NCI-H82 treated with DMSO at 0.1 percent for 48 hours (cell line): ENCODE results near the gene MUSTN1.

Experiments
- DNase-seq: peaks from one replicate; lab custom pipeline; 2025; ENCODE audit not compliant: unreplicated experiment; lab: John Stamatoyannopoulos, UW

Gene MUSTN1

DNA sequence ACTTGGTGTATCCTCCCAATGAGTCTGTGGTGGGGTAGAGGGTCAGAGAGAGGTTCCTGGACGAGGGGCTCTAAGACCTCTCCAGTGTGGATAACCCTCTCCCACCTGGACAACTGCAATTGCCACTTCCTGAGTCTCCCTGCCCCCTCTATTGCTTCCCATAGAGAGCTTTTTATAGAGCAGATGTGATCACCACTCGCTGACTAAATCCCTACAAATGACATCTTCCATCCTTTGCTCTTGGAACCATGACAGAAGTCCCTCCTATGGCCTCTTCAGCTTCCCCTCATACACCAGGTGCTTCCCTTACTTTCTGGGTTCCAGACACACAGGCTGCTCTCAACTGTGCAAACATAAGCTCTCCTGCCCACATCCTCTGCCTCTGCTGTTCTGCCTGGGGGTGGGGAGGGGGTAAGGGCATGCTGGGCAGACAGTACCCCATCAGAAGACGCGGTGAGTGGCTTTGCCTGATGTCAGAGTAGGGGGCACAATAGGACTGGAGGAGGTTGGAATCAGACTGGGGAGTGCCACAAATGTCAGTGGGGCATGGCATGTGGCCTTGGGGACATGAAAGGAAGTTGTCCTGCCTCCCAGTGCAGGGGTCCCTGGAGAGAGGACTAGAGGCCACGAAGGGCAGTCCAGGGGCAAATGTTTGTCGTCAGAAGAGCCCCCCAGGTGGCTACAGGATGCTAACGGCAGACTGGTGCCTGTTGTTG, 25.0 kb downstream of the MUSTN1 start:
- DNase-seq, result no peak

DNA sequence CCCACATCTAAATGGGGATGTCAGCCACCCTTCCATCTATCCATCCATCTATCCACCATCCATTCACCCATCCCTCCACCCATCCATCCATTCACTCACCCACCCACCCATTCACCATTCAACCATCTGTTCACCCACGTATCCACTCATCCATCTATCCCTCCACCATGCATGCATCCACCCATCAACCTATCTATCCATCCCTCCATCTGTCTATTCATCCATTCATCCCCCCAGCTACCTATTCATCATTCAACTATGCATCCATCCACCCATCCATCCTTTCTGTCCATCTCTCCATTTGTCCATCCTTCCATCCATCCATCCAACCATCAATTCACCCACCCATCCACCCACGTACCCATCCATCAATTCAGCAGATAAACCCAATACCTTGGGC, 25.7 kb downstream of the MUSTN1 start:
- no peak for DNase-seq

DNA sequence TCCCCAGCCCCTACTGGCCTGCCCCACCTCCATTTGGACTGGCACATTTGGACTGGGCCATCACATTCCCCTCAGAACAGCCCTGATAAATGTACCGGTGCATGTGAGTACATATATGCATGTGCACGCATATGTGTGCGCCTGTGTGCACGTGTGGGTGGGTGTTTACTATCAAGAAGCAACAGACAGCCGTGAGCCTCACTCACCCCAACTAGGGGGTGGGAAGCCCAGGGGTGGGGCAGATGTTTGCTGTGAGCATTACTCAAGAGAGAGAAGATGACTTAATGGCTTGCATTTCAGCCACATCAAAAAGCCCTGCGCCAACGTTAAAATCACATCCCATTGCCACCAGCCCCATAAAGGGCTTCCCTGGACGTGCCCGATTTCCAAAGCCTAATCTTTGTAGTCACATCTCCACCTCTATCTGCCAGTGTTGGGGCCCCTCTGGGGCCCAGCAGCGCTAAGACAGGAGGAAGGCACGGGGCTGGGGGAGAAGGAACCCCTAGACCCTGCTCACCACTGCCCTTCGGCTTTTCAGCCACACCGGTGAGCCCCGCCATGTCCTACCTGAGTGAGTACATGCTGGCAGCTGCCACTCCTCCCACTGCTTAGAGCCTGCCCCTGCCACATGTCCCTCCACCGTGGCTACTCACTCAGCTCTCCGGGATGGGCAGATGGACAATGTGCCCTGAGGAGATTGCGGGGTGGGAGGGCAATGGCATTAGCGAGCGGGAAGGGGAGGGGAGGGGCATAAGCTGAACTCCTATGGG, 29.4 kb downstream of the MUSTN1 start:
- no peak for DNase-seq

DNA sequence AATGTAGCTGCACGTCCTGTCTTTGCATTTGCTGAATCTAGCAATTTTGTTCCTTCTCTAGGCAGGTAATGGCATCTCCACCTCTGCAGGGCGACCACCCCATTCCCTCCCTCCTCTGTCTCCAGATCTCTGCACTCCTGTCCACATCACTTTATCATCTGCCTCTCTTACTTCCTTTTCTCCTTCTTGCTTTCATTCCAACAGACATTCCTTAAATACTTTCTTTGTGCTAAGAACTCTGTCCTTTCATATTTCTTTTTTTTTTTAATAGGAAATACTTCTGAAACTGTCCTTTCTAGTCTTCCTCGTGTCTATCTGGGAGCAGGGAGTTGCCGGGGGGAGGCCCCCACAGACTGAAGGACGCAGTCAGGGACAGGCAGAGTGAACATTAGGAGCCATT, 33.0 kb downstream of the MUSTN1 start:
- no peak for DNase-seq

DNA sequence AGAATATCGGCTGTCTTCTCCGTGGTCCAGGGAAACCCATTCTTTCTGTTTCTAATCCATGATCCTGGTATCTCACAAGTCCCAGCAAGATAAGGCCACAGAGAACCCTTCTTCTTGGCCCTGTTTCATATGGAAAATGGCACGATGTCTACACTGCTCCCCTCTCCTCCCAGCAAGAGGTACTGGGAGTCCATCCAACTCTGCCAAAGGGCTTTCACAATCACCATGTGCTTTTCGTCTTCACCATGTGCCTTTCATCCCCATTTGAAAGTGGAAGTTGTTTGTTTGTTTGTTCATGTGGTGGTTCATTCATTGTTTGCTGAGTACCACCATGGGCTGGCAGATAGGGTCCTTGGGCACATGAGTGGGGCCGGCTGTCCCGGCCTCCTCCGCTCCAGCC, 34.7 kb downstream of the MUSTN1 start:
- no peak for DNase-seq

DNA sequence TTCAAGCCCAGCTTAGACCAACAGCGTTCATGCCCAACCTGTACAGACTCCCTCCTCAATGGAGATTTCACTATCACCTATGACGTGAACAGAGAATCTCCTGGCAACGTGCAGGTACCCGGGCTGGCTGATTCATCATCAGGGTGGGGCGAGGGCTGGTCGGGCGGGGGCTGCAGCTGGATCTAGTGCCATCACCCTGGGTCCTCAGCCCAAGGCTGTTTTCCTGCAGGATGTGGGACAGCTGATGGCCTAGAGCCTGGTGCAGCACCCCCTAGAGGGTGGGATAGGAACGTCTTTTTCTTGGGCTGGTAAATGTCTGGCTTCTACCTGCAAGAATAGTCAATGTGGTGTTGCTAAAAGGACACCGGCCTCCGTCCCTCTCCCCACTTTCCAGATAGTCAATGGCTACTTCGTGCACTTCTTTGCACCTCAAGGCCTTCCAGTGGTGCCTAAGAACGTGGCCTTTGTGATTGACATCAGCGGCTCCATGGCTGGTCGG, 35.8 kb downstream of the MUSTN1 start:
- no peak for DNase-seq

DNA sequence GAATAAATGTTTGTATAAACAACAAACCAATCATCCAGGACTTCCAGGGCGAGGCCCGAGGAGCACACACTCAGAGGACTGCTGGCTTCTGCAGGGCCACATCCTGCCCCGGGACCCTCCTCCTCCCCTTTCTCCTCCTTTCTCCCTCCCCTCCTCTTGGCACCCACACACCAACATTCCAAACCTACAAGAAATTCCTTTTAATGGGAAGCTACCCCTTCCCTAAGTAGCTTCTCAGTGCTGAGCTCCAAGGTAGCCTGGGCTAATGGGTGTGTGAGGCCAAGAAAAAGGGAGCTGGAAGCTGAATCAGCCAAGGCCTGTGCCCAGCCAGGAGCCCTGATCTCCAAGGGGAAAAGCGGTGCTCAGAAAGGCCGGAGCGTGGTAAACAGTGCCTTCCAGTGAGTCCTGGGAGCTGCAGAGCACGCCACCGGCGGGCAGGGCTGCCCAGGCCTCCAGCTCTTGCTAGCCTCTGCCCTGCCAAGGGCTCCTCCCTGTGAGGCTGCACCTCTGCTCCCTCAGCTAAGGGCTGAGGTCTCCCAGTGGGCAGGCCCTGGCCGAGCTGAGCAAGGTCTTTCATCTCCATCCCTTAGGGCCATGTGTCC, 36.3 kb downstream of the MUSTN1 start:
- DNase-seq, result no peak

DNA sequence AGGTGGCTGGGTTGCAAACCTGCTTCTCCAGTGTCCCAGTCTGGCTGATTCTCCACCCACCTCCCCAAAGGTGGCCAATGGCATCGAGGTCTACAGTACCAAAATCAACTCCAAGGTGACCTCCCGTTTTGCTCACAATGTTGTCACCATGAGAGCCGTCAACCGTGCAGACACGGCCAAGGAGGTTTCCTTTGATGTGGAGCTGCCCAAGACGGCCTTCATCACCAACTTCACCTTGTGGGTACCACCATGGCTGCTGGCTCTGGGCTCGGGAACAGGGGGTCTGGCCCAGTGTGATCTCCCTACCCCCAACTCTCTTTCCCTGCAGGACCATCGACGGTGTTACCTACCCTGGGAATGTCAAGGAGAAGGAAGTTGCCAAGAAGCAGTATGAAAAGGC, 38.4 kb downstream of the MUSTN1 start:
- no peak for DNase-seq

DNA sequence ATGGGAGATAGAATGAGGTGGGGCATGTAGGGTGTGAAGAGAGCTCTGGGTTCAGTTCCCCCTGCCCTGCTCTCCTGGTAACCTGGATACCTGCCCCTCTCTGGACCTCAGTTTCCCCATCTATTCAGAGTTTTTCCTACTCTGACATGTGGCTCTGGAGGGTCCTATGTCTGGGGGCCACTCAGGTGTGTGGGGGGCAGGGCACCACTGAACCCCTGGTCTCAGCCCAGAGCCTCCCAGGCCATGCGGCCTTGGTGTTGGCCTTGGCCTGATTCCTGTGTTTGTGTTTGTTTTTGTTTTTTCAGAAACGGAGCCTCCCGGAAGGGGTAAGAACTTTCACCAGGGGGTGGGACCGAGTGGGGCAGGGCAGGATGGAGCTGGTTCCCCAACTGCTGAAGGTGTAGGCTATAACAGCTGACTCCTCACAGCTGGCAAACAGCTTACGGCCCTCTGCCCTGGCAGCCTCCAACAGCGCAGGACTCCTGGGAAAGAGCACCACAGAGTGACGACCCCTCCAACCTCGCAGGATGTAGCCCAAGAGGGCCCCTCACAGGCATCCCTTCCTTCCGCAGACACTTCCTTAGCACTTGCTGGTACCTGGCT, 39.4 kb downstream of the MUSTN1 start:
- DNase-seq, result no peak

DNA sequence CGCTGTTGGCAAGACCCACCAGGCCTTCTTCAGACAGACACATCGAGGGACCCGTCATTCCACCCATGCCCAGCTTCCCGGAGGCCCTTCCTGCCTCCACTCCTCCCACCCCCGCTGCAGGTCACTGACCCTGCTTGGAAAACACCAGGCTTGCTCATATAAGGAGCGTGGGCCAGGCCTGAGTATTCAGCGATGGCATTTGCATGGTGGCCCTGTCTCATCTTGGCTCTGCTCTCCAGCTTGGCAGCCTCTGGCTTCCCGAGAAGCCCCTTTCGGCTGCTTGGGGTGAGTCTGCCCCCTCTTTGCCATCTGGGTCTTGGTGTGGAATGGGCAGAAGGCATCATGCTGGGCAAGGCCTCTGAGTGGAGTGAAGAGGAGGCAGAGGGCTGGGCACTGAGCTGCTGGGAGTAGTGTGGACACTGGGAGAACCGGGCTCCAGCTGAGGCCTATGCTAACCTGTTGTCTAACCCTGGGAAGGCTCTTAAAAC, 40.2 kb downstream of the MUSTN1 start, which contains the start of gene ITIH3:
Gene ITIH3 (plus strand): TSS at position 185 of the 488 bp plus-strand sequence. CDS start 8 bp downstream, at position 193.
- no peak for DNase-seq

DNA sequence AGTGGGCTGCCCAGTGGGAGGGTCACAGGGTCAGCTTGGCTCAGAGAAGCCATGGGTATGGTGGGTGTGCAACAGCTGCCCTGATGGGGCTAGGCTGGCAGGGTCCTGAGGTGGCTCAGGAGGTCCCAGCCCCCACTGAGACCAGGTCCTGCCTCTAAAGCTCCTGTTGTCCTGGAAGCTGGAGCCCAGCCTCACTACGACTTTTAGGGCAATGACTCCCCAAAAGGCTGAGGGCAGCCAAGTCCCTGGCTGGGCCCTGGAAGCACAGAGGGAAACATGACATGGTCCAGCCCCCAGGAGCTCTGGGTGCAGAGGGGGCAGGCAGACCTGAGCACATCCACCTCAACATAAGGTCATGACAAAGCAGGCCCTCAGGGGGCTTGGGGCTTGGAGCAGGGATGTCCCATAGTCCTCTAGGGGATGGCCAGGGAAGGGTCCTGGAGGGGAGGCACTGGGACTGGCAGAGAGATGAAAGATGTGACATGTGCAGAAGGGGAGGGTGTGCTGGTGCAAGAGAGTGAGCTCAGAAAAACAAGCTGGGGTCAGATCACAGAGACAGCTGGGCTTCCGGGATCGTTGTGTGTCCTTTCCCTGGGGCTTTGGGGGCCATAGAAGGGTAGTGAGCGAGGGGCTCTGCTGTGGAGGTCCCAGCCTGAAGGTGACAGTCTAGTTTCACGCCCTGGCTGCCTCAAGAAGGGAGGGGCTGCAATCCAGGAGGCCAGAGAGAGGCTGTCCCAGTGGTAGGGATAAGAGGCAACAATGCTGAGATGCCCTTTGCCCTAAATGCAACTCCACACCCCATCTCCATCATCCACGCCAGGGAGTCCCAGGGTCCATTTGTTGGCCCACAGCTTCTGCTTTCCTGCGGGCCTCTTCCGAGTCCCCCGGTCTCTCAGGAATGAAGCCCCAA, 40.9 kb downstream of the MUSTN1 start:
- DNase-seq, result no peak

DNA sequence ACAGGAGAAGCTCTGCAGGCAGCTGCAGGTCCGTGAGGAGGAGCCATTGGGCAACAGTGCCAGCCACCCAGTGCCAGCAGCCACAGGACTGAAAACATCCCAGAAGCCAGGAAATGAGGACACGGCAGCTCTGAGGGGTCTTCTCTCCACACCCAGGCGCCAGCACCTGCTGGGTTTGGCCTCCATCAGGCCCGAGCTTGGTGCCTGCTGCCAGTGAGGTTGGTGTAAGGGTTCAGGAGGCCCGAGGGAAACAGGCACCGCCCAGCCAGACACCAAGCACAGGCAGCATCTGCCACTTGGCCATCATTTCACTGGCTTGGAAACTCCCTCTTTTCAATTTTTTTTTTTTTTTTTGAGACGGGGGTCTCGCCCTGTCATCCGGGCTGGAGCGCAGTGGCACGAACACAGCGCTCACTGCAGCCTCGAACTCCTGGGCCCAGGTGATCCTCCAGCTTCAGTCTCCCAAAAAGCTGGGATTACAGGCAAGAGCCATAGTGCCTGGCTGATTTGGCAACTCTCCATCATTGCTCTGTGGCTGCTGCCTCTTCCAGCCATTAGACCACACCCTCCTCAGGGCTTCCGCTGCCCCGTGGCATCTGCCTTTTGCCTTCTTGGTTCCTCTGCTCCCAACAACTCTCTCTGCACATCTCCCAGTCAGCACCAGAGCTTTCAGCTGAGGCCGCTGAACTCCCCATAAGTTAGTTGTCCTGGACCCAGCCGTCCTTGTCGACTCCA, 41.7 kb downstream of the MUSTN1 start:
- DNase-seq, result no peak

DNA sequence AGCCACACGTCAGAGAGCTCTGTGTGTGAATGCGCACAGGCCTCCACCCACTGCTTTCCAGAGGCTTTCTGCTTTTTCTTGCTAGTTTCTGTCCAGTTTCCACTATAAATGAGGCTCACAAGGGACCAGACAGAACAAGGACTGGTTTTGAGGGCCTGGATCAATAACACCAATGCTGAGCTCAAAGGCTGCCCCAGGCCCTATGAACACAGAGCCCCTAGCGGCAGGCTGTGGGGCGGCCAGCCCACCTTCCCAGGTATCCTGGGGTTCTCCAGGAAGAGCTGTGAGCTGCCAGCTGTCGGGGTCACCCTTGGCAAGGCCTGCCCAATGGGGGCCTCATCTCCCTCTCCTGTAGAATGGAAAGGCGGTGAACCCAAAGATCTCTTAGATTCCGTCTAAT, 42.4 kb downstream of the MUSTN1 start:
- no peak for DNase-seq

DNA sequence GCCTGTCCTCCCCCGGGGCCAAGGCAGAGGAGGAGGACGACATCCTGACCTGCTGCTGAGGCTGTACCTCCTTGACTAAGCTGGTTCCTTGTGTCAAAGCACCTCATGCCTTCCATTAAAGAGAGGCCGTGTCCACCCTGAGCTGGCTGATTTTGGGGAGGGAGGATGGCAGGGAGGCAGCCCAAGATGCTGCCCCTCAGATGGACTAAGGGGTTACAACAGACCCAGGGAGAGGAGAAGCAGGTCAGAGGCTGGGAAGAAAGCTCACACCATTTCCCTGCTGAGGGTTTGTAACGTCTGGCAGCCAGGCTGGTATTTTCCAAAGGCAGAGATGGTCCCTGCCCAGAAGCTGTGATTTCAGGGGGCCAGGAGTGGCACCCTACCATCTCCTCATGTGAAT, 42.9 kb downstream of the MUSTN1 start:
- DNase-seq, result no peak

DNA sequence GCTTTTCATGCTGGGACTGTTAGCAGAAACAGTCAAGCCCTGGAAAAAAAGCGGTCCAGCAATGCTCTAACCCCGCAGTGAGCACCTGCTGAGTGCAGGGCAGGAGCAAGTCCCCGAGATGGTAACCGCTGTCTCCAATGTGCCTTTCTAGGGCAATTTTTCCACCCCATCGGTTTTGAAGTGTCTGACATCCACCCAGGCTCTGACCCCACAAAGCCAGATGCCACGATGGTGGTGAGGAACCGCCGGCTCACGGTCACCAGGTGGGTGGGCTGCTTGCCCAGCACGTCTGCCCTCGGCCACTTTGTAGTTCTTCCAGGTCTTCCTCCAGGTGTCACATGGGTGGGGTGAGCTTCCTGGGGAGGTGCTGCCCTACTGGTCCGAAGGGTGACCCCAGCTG, 43.5 kb downstream of the MUSTN1 start:
- no peak for DNase-seq

DNA sequence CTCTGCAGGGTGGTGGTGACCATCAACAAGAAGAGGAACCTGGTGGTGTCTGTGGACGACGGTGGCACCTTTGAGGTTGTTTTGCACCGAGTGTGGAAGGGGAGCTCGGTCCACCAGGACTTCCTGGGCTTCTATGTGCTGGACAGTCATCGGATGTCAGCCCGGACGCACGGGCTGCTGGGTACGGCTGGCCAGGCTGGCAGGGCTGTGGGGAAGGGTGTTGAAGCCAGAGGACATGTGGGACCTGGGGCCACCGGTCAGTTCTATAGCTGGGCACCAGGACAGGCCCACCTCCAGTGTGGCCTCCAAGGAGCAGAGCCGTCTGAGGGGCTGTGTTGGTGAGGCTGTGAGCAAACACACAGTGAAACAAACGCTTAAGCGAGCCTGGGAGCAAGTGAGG, 44.1 kb downstream of the MUSTN1 start:
- no peak for DNase-seq

DNA sequence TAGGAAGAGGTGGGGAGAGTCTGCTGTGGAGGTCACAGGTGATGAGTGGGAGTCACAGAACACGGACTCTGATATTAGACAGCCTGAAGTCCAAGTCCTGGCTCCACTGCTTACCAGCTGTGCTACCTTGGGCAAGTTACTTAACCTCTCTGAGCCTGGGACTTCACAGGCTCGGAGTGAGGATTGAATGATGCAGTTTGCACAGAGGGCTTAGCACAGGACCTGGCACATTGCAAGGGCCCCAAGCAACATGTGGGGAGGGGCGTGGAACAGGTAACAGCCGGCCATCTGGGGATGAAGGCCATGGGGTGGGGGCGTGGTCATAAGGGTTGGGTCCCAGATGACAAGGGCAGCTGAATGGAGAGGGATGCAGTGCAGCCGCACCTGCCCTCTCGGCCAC, 44.5 kb downstream of the MUSTN1 start:
- DNase-seq, result no peak

DNA sequence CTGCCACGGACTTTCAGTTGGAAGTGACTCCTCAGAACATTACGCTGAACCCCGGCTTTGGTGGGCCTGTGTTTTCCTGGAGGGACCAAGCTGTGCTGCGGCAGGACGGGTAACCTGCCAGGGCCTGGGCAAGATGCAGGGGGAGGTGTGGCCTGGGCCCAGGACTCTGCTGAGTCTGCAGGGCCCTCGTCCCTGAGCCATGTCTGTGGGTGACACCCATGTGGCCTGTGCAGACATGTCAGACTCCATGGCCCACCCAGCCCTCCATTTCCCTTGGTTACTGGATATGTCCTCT, 45.1 kb downstream of the MUSTN1 start:
- no peak for DNase-seq

DNA sequence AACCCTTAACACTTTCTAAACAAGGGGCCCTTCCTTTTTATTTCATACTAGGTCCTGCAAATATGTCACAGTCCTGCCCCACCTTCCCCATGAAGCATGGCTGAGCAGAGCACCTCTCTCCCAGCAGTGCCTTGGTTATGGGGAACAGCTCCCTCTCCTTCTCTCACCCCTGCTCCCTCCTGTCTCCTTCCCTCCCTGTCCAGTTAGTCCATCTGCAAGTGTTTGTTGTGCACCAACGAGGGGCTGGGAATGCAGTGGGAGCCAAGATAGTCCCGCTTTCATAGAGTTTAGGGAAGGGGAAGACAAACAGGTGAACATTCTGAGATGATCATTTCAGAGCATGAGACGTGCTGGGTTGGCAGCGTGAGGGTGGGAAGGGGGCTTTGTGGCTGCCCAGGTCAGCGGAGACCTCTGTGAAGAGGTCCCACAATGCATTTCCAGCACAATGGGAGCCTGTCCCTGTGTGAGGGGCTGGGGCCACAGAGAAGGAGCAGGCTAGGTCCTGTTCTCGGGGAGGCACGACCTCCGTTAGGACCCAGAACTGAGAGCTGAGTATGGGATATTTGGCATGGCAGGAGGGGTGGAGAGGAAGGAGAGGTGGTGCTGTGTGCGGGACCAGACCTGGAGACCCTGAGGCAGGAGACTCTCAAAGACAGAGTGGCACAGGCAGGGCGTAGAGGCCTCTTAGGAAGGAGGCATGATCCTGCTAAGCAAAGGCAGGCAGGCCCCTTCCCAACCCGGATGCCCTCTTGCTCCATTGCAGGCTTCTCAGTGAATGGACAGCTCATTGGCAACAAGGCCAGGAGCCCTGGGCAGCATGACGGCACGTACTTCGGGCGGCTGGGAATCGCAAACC, 45.7 kb downstream of the MUSTN1 start:
- no peak for DNase-seq
